ENCODE results near the gene MXD1.
"Not testable (repeated sequence)": the region's sequence is repeated elsewhere in the genome, so short reads cannot be mapped to it uniquely, and the experiment has no call there.

The MXD1 gene, protein sequence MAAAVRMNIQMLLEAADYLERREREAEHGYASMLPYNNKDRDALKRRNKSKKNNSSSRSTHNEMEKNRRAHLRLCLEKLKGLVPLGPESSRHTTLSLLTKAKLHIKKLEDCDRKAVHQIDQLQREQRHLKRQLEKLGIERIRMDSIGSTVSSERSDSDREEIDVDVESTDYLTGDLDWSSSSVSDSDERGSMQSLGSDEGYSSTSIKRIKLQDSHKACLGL

DNA sequence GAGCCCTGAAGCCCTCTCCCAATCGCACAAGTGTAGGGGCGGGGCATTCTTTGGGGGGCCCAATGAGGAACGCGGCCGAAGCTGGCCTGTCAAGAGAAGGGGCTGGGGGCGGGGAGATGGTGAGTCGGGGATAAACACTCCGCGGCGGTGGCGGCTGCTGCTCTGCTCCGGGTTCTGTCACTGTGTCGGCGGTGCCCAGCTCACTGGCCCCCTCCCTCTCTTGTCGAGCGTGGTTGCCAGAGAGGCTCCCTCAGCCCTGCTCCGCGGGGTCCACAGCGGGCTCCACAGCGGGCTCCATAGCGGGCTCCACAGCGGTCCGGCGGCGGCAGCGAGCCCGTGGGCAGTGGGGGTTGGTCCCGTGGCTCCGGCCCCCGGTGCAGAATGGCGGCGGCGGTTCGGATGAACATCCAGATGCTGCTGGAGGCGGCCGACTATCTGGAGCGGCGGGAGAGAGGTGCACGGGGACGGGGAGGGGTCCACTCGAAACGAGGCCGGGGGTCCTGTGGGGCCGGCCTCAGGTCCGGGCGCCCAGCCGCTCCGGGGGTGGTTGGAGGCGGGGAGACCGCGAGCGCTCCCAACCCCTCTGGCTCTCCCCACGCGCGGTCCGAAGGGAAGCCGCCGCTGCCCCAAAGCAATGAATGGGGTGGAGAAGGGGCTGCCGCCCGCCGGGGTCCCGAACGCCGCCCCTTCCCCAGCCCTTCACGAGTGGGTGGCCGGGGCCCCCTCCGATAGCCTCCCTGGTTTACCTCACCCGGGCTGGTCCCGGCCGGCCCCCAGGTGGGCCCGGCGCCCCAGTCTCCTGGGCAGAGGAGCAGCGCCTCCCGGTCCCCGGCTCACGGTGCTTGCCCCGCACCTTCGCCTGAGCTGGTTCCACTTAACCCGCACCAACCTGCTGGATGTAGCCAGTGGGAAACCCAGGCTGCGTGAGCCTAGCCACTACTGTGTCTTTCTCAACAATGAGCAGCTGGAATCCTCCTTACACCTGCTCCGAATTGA lies at the start of gene MXD1:
Gene MXD1, plus strand, starts transcription at position 160 of the 996 bp plus-strand sequence. Its CDS starts 222 bp downstream, at position 382.
- peak; percentile 31 for DNase-seq

GRCh38 chr2:69888451-69888850 lies 26.5 kb upstream of the MXD1 start:
- no peak for DNase-seq

- no peak for DNase-seq
These were observed 25.6 kb upstream of the MXD1 start for GRCh38 chr2:69889302-69889701.

DNA sequence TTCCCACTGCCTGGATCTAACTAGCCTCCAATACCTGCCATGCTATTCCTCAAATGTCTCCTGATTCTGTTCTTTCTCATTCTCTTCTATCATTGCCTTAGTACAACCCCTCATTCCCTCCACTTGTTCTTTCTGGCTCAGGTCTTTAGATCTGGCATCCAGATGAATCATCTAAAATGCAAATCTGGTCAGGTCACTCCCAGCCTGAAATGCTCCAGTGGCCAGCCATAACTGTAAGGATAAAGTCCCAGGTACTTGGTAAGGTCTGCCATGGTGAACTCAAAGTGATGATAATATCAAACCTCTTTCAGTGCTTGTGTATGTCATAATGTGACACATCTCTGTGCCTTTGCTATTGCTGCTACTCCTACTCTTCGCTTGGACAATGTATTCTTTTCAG lies 24.0 kb upstream of the MXD1 start:
- DNase-seq, result no peak

DNA sequence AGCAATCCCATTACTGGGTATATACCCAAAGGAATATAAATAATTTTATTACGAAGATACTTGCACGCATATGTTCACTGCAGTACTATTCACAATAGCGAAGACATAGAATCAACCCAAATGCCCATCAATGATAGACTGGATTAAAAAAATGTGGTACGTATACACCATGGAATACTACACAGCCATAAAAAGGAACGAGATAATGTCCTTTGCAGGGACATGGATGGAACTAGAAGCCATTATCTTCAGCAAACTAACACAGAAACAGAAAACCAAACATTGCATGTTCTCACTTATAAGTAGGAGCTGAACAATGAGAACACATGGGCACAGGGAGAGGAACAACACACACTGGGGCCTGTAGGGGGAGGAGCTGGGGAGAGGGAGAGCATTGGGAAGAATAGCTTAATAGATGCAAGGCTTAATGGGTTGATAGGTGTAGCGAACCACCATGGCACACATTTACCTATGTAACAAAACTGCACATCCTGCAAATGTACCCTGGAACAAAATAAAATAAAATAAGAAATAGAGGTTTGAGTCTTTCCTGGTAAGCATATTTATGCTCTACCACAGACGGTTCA lies 22.0 kb upstream of the MXD1 start:
- DNase-seq, result not testable (repeated sequence)

- peak; percentile 78 for DNase-seq
These were observed 21.0 kb upstream of the MXD1 start, which contains the start of gene SNRNP27 for GRCh38 chr2:69893684-69894551. TSS of gene SNRNP27 (plus strand) at chr2:69893956. CDS start at chr2:69893985, 29 bp downstream.

DNA sequence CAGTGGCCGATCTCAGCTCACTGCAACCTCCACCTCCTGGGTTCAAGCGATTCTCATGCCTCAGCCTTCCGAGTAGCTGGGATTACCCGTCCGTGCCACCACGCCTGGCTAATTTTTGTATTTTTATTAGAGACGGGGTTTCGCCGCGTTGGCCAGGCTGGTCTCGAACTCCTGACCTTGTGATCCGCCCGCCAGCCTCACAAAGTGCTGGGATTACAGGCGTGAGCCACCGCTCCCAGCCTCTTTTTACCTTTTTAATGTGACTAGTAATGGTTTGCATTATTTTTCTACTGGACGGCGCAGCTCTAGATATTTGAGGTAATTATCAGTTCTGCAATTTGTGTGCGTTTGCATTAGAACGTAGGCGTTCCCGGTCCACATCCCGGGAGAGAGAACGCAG lies 20.2 kb upstream of the MXD1 start:
- not testable (repeated sequence) for DNase-seq

GRCh38 chr2:69902213-69902922 lies 12.5 kb upstream of the MXD1 start:
- DNase-seq, result peak; percentile 62

DNA sequence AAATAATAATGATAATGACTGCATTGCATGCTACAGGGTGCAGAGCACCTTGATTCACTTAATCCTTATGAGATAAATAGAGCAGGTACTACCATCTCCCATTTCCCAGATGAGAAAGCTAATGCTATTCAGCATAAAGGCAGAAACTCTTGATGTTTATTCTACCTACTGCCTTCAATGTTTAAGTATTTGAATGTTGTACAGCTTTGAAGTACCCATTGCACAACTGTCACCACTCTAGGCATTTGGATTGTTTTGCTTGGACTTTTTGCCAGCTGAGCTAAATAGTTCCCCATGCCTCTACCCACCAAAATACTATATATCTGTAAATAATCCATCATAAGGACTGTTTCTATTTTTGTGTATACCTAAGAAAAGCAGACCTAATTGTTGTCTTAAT lies 7.7 kb upstream of the MXD1 start:
- DNase-seq, result no peak

DNA sequence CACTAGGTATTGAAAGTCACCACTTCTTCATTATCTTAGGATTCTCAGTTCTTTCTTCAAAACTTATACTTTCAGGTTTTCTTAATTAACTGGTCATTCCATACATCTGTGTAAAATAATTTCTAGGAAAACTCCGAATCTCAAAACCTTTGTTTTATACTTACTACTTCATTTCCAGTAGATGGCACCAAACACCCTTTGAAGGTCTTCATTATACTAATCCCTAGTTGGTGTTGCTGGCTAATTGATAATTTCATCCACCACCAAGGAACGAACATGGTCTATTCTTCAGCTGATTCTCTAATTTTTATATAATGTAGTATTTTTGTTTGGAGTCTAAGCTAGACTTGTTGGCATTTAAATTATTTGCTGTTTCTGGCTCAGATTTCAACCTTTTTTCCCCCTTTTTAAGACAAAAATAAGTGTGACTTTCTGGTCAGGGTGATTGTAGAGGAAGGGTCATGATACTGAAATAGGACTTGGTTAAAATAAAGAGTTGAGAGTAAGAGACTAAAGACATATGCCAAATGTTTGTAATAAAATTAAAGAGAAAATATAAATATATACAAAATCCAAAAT lies 2.8 kb upstream of the MXD1 start:
- no peak for DNase-seq

- peak; percentile 100 for DNase-seq
These were observed 552 bp upstream of the MXD1 start for GRCh38 chr2:69914164-69914949.

DNA sequence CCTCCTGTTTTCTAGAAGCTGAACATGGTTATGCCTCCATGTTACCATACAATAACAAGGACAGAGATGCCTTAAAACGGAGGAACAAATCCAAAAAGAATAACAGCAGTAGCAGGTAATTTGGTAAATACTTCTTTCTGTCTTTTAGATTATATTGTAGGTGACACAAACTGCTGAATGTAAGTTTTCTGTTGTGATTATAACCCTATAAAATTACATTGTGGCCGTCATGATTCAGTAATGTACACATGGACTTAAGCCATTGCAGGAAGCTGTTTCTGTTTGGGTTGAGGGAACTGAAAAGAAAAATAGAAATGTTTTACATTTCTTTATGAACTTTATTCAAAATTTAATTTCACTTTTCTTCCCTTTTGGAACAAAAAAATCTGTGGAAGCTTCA lies 1.2 kb downstream of the MXD1 start:
- no peak for DNase-seq

GRCh38 chr2:69917852-69918251 lies 2.9 kb downstream of the MXD1 start:
- peak; percentile 29 for DNase-seq

DNA sequence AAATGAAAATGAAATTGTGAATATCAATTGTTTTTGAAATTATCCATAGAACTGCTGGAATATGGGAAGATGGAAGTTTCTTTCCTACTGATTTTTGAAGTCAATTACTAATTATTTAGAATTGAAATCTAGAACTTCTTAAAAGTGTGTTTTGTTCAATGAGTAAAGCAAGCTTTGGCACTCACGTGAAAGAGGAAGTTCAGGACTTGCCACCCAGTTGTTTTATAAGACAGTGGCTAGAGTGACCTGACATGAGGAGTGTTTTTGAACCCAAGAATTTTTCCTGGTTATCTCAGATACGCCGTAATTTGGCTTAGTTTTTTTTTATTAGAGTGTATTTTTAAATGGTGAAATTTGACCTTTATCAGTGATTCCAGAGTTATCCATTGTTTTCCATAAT lies 3.5 kb downstream of the MXD1 start:
- no peak for DNase-seq

DNA sequence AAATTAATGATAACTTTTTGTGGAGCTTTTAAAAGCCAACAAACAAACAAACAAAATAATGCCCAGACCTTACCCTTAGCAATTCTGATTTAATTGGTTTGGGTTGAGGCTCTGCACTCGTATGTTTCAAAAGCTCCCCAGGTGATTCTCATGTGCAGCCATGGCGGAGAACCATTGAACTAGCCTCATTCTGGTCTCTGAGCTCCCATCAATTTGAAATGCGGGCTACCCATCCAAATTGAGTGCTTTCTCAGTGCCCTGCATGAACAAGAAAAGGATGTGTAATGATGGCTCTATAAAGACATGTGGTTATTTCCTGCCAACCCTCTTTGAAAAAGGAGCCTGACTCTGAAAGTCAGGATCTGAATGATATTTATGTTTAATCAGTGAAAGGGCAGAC lies 8.2 kb downstream of the MXD1 start:
- DNase-seq, result no peak

DNA sequence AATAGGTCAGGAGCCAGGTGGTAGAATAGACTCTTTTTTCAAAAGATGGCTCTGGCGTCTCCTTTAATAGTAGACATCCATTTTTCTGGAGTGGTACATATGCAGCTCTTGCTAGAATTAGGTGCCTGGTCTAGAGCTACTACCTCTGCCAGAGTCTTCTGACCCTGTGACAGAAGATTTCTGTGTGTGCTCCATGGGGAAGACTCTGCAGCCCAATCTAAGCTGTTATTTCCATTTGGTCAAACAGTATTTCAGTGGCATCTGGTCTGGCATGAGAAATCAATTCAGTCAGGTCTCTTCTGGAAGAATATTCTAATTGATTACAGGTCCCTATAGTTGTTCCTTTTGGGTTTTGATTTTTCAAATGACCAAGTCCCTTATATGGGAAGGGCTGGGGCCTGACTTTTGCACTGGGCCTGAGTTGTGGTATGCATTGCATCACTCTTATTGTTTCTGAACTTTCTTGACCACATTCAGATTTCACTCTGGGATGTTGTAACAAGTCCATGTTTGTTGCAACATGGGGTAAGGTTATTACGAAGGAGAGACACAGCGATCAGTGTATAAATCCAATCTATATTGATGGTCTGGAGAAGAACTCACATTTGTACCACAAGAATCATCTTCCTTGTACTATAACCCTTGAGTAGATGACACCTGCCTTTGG lies 12.1 kb downstream of the MXD1 start:
- DNase-seq, result no peak

DNA sequence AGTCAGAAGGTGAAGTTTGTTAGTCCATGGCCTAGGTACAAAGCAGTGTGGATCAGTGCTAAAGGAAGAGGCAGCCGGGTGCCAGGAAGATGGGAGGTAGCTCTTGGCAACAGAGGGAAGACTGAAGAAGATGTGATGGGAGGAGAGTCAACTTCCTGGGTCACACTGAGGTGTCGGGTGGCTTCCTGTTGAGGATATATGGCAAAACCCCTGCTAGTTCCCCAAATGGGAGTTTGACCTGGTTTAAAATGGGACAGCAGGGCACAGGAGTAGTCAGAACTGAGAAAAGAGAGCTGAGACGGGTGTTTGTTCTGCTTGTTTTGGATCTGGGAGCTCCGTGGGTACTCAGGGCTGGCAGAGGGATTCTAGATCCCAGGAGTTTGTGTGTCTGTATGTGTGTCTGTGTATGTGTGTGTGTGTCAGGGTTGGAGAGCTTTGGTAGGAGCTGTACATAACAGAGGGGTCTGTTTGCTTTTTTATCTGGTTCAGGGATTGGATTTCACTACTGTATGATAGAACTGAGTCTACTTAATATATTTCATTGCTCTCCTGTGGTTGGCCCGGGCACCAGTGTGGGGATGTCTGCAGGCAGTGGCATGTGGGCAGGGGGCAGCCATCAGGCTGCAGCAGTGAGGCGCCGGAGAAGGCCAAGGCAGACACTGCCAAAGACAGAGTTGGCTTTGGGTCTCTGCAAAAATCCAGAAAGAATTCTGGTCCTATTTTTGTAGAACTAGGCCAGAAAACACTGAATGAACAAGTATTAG lies 17.1 kb downstream of the MXD1 start:
- no peak for DNase-seq

- DNase-seq, result no peak
These were observed 17.6 kb downstream of the MXD1 start for GRCh38 chr2:69932596-69932922.

- DNase-seq, result no peak
These were observed 18.4 kb downstream of the MXD1 start for GRCh38 chr2:69933254-69933828.
